Right ventricle myocardium inferior (tissue), 1 donor: ENCODE data around the gene MYO6. TPM values are rescaled to one million over a fixed set of nuclear protein-coding genes. Genes with fewer than 3 reads are reported as not detected.

Source experiments
- ATAC-seq: fragments of 200-7000 bp; cut with Tn5 transposase; one replicate; pipeline ENCODE4 v1.9.1; 2020; ENCODE audit warnings: mild to moderate bottlenecking, moderate library complexity
- DNase-seq: peaks from one replicate; pipeline ENCODE4 v3.0.0; 2021; ENCODE audit errors: missing footprints
- intact Hi-C: fragments of 100-400 bp; cut with DNase I; formaldehyde crosslinking; loops from one replicate; pipeline ENCODE4 v1.11.0; 2022
- total RNA-seq: library from RNA; stranded (reverse); fragmentation: NEBNext Ultra II Directional; extraction: Animal tissue kit (Norgen Biotek cat#: 25700); gene quantifications from one replicate; pipeline ENCODE4 v1.2.1, GENCODE V29; 2021
- donor health status: DM: no; HTN: yes; CAD: no; lungs with severe emphysema.

MYO6 gene
- total RNA-seq, 1 donor from 2014 or later: 4.7 TPM

- intact Hi-C loops: no loop called here
- no peak for DNase-seq
- no peak for ATAC-seq
Observed at GRCh38 chr6:75813476-75814250, 64.6 kb downstream of the MYO6 start.

- intact Hi-C loops: no loop called here
- DNase-seq (no peak), ATAC-seq (no peak)
Observed at GRCh38 chr6:75815756-75816155, 66.7 kb downstream of the MYO6 start.

DNA sequence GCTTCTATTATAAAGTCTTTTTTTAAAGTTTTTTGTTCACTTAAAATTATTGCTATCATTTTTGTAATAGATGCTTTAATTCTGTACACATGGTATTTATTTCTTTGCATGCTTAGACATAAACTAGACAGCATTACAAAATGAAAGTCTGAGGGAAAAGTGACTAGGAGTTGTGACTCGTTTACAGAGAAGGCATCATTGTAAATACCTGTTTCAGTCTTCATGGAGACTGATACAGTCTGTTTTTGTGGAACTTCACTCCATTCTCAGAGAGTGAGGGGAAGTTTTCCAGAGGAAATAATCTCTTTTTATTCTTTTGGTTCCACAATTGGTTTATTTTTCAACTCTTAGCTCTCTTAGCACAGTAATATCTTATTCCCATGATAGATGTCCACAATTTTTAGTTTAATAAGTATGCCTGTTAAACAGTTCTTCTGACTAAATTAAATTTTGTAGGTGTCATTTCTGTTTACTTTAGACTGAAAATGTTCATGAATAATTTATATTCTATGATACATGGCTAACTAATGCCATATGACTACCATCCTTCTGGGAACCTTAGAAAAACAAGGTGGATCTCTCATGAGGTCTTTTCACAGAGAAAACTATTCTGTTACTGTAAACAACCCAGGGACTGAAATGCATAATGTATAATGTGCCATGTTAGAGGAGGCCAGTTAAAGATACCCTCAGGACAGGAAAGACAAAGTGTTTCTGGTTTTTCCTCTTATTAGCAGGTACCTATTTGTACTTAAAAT lies 69.2 kb downstream of the MYO6 start:
- intact Hi-C loops: no loop called here
- no peak for ATAC-seq
- no peak for DNase-seq

GRCh38 chr6:75819776-75820487 lies 70.9 kb downstream of the MYO6 start:
- no peak for DNase-seq
- ATAC-seq: no peak
- intact Hi-C loops: no loop called here

DNA sequence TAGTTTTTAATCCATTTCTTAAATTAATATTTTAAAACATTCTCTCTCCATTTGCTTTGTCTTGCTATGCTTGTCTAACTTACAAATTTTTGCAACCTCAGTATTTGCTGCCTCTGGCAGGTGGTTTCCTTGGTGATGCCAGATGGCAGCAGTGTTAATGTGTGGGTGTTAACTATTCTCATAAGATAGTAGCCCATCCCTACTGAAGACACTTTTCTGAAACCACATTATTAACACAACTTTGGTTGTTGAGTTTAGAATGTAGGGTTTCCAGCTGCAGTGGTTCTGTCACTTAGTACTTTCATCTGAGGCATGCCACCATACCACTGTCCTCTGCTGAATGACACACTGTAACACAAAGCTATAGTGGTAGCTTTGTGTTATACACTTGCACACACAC lies 75.1 kb downstream of the MYO6 start:
- no peak for ATAC-seq
- DNase-seq: no peak
- intact Hi-C loops: no loop called here

GRCh38 chr6:75827163-75827562 lies 78.1 kb downstream of the MYO6 start:
- DNase-seq (no peak), ATAC-seq (no peak)
- intact Hi-C loops: no loop called here

DNA sequence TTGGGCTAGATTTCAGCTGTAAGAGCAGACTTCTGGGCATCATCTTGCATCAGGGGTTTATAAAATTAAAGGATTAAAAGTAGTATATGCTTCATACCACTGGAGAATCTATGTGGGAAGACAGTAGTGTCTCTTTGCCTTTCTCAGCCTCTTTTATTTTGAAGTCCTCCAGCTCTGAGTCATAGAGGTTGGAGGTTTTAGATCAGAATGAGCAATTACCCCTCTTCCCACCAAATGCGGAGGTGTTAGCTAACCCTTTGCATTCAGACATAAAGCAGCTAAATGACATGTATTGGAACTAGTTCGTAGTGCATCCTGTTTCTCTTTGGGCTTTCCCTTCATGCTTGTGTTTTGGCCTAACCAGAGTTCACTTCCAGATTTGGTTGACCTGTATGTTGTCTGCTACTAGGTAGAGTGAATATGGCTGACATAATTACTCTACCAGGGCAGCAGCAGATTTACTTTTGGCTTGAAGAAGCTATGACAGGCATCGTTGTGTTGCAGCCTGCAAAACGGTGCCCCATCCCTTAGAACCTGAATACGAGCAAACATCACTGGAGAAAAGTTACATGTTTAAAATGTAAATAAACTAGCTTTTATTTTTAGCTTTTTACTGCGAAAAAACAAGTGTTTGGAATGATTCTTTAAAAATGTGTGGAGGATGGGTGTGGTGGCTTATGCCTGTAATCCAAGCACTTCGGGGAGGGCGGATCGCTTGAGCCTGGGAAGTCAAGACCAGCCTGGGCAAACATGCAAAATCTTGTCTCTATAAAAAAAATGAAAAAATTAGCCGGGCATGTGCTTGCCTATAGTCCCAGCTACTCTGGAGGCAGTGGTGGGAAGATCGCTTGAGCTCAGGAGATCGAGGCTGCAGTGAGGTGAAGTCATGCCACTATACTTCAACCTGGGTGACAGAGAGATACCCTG lies 82.2 kb downstream of the MYO6 start:
- DNase-seq (no peak), ATAC-seq (no peak)
- intact Hi-C loops: no loop called here

- DNase-seq (no peak), ATAC-seq (no peak)
- intact Hi-C loops: no loop called here
Observed at GRCh38 chr6:75834447-75834846, 85.4 kb downstream of the MYO6 start.

GRCh38 chr6:75842191-75842590 lies 93.2 kb downstream of the MYO6 start:
- ATAC-seq: no peak
- intact Hi-C loops: no loop called here
- DNase-seq: no peak

GRCh38 chr6:75842732-75843131 lies 93.7 kb downstream of the MYO6 start:
- intact Hi-C loops: no loop called here
- ATAC-seq (no peak), DNase-seq (no peak)

GRCh38 chr6:75843396-75843795 lies 94.4 kb downstream of the MYO6 start:
- DNase-seq: no peak
- intact Hi-C loops: no loop called here

DNA sequence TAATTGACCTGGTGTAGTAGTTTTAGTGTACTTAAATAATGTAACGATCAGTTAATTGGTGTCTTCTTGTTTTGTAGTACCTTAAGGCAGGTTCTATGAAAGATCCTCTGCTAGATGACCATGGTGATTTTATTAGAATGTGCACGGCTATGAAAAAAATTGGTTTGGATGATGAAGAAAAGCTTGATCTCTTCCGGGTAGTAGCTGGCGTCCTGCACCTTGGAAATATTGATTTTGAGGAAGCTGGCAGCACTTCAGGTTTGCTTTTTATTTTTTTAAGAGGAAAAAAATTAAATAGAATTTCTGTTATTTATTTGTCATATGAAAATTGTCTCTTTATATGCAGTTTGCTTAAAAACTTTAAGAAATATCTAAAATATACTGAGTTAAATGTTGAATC lies 99.2 kb downstream of the MYO6 start:
- intact Hi-C loops: no loop called here
- ATAC-seq (no peak), DNase-seq (no peak)

More at GRCh38 chr6:75843396-75843795, 94.4 kb downstream of the MYO6 start:
- no peak for ATAC-seq

- DNase-seq: no peak
- intact Hi-C loops: no loop called here
- no peak for ATAC-seq
Observed at GRCh38 chr6:75849329-75850025, 100.4 kb downstream of the MYO6 start.

GRCh38 chr6:75850026-75850833 lies 101.2 kb downstream of the MYO6 start:
- DNase-seq: no peak
- intact Hi-C loops: no loop called here
- ATAC-seq: no peak

- intact Hi-C loops: no loop called here
- no peak for ATAC-seq
- DNase-seq: no peak
Observed at GRCh38 chr6:75852721-75853120, 103.7 kb downstream of the MYO6 start.

DNA sequence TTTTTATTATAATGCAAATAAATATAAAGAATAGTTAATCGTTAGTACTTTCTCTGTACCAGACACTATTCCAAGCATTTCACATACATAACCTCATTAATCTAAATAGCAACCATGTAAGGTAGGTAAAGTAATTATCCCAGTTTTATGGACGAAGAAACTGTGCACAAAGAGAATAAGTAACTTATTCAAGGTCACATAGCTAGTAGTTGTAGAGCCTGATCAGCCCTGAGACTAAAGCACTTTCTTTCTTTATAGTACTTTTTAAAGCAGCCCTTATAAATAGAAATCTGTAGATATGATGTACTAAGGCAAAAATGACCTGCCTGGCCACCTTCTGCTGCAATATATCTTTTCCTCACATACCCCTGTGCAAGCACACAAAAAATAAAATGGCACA lies 104.8 kb downstream of the MYO6 start:
- intact Hi-C loops: no loop called here
- DNase-seq: no peak
- no peak for ATAC-seq

- DNase-seq (no peak), ATAC-seq (no peak)
- intact Hi-C loops: no loop called here
Observed at GRCh38 chr6:75855052-75855451, 106.0 kb downstream of the MYO6 start.
